ENCODE results near the gene NCOR1.

Gene NCOR1

DNA sequence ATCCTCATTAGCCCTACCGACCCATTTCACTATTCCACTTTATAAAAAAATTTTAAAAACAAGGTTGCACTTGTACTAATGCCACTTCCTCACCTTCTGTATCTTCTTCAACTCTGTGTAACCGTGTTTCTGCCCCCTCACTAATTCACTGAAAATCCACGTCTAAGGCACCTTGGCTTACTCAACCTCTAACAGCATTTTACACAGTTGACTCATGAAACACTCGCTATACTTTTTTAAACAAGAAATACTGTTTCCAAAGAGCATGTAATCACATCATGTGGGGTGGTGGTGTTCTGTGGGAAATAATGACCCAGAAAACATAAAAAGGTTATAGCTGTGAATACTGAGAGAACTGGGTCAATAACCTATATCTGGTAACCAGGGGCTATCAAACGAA, 79.9 kb downstream of the NCOR1 start:
- H3K4me2 ChIP-seq (ENCODE audit: low read depth, low read length): no peak overlapping the region
- DNase-seq: no peak
- H3F3A ChIP-seq (ENCODE audit: insufficient read depth, low read length): no peaks in the 10 kb centered on the region
- no peak for TF ChIP-seq EZH2phosphoT487 (IDR thresholded peaks at IDR 0.05; ENCODE audit: low read length)
- TF ChIP-seq, protein P1, sequence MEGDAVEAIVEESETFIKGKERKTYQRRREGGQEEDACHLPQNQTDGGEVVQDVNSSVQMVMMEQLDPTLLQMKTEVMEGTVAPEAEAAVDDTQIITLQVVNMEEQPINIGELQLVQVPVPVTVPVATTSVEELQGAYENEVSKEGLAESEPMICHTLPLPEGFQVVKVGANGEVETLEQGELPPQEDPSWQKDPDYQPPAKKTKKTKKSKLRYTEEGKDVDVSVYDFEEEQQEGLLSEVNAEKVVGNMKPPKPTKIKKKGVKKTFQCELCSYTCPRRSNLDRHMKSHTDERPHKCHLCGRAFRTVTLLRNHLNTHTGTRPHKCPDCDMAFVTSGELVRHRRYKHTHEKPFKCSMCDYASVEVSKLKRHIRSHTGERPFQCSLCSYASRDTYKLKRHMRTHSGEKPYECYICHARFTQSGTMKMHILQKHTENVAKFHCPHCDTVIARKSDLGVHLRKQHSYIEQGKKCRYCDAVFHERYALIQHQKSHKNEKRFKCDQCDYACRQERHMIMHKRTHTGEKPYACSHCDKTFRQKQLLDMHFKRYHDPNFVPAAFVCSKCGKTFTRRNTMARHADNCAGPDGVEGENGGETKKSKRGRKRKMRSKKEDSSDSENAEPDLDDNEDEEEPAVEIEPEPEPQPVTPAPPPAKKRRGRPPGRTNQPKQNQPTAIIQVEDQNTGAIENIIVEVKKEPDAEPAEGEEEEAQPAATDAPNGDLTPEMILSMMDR (IDR thresholded peaks at IDR 0.05; ENCODE audit: low read length): no peak
- no peak for TF ChIP-seq EZH2 (optimal IDR thresholded peaks at IDR 0.05; ENCODE audit: low read depth, low read length)
- no peaks in the 10 kb centered on the region for H3K4me1 ChIP-seq (ENCODE audit: low read length)
- peaks cover 6% of the 10 kb centered on the region; the same call in 1 of the 2 replicates for H3K36me3 ChIP-seq (replicated peaks; ENCODE audit: insufficient read depth, low read length)
- H3K9me3 ChIP-seq (replicated peaks; ENCODE audit: insufficient read depth, low read length): no peaks in the 10 kb centered on the region
- H2AFZ ChIP-seq (ENCODE audit: low read length): no peak overlapping the region
- H3K9ac ChIP-seq (ENCODE audit: low read length): no peak overlapping the region
- H3K27me3 ChIP-seq (replicated peaks; ENCODE audit: insufficient read depth, low read length): no peaks in the 10 kb centered on the region
- H4K20me1 ChIP-seq (ENCODE audit: insufficient read depth, low read length): no peaks in the 10 kb centered on the region; the same call in 1 of the 2 replicates
- H3K27ac ChIP-seq (ENCODE audit: low read length): no peak overlapping the region
- H3K9me2 ChIP-seq (replicated peaks; ENCODE audit: insufficient read depth, low read length): no peaks in the 10 kb centered on the region
- no peaks in the 10 kb centered on the region for H3K79me2 ChIP-seq (ENCODE audit: low read length)
- no peak overlapping the region for H3K4me3 ChIP-seq (ENCODE audit: low read length)

DNA sequence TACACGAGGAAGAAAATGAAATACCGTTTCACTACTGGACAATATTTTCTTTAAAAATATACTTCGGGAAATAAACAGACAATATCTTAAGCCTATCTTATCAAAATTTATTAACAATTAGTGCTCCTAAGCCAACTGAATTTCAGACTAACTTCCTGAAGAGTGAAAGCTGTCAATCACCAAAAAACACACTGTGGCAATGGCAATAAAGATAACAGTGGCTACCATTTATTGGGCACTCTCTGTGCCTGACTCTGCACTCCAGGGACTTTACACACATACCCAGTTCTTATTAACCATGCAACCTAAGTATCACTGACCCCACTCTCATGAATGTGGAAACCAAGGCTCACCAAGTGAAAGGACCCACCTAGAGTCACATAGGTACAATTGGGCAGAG, 83.7 kb downstream of the NCOR1 start:
- DNase-seq: no peak

DNA sequence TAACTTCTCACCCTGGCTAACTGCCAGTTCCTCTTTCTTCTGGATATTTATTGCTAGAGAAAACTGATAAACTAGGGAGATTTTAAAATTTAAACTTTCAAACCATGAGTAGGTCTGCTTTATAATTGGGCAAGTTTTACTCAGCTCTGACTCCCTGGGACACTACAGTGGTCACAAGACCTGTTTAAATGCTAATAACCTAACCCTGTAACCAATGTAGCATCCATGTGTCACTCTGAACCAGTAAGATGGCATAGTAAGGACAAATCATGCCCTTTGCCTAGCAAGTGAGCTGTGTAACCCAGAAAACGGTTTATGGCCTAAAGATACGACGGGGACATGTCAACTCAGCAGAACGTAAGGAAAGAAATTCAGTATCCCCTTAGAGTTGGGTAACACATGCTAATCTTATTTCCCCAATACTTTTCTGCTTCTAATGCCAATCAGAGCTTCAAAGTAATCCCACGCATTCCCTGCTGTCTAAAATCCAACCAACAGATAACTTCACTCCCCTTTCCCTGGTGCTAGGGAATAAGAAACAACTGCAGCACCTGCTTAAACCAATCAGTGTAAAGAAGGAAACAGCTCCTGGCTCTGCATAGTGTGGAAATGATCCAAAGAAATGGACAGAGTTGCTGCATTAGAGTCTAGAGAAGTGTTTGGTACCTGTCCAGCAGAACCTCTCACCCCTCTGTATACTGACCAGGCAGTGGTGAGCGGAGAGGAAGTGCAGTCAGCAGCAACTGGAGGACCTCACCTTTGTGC, 85.7 kb downstream of the NCOR1 start:
- no peaks in the 10 kb centered on the region for H3K36me3 ChIP-seq (replicated peaks; ENCODE audit: insufficient read depth, low read length)
- no peak overlapping the region for H3K4me2 ChIP-seq (ENCODE audit: low read depth, low read length)
- H4K20me1 ChIP-seq (ENCODE audit: insufficient read depth, low read length): no peaks in the 10 kb centered on the region; the same call in 1 of the 2 replicates
- no peak overlapping the region for H3K9ac ChIP-seq (ENCODE audit: low read length)
- H3K4me1 ChIP-seq (ENCODE audit: low read length): 0 out of 2 replicates have a peak, but pooled peaks cover 7% of the 10 kb centered on the region
- TF ChIP-seq, protein P1 (IDR thresholded peaks at IDR 0.05; ENCODE audit: low read length): no peak
- no peak for TF ChIP-seq EZH2phosphoT487 (IDR thresholded peaks at IDR 0.05; ENCODE audit: low read length)
- TF ChIP-seq EZH2 (optimal IDR thresholded peaks at IDR 0.05; ENCODE audit: low read depth, low read length): no peak
- H3K9me3 ChIP-seq (replicated peaks; ENCODE audit: insufficient read depth, low read length): no peaks in the 10 kb centered on the region
- H3K27ac ChIP-seq (ENCODE audit: low read length): no peak overlapping the region
- no peak overlapping the region for H3K4me3 ChIP-seq (ENCODE audit: low read length)
- no peak for DNase-seq
- no peak overlapping the region for H2AFZ ChIP-seq (ENCODE audit: low read length)
- no peaks in the 10 kb centered on the region for H3K79me2 ChIP-seq (ENCODE audit: low read length)
- no peaks in the 10 kb centered on the region for H3K9me2 ChIP-seq (replicated peaks; ENCODE audit: insufficient read depth, low read length)
- H3K27me3 ChIP-seq (replicated peaks; ENCODE audit: insufficient read depth, low read length): no peaks in the 10 kb centered on the region
- 0 out of 2 replicates have a peak, but pooled peaks cover 4% of the 10 kb centered on the region for H3F3A ChIP-seq (ENCODE audit: insufficient read depth, low read length)

More for the DNA sequence above, 83.7 kb downstream of the NCOR1 start:
- Histone ChIP-seq H3K79me2 (ENCODE audit: low read length) (no peaks in the 10 kb centered on the region), H4K20me1 (ENCODE audit: insufficient read depth, low read length) (no peaks in the 10 kb centered on the region; the same call in 1 of the 2 replicates), H3K27me3 (replicated peaks; ENCODE audit: insufficient read depth, low read length) (no peaks in the 10 kb centered on the region), H3K9me3 (replicated peaks; ENCODE audit: insufficient read depth, low read length) (no peaks in the 10 kb centered on the region), H3F3A (ENCODE audit: insufficient read depth, low read length) (0 out of 2 replicates have a peak, but pooled peaks cover 4% of the 10 kb centered on the region), H3K4me1 (ENCODE audit: low read length) (0 out of 2 replicates have a peak, but pooled peaks cover 2% of the 10 kb centered on the region), H3K36me3 (replicated peaks; ENCODE audit: insufficient read depth, low read length) (0 out of 2 replicates have a peak, but pooled peaks cover 4% of the 10 kb centered on the region), H3K4me2 (ENCODE audit: low read depth, low read length) (no peak overlapping the region), H2AFZ (ENCODE audit: low read length) (no peak overlapping the region), H3K9me2 (replicated peaks; ENCODE audit: insufficient read depth, low read length) (no peaks in the 10 kb centered on the region), H3K27ac (ENCODE audit: low read length) (no peak overlapping the region), H3K9ac (ENCODE audit: low read length) (no peak overlapping the region), H3K4me3 (ENCODE audit: low read length) (no peak overlapping the region)
- TF ChIP-seq, protein P1 (IDR thresholded peaks at IDR 0.05; ENCODE audit: low read length): no peak
- TF ChIP-seq EZH2phosphoT487 (IDR thresholded peaks at IDR 0.05; ENCODE audit: low read length) (no peak), EZH2 (optimal IDR thresholded peaks at IDR 0.05; ENCODE audit: low read depth, low read length) (no peak)
